Adrenal gland (tissue), 5 donors: ENCODE data around the gene MEGF11.

Experiments used
- POLR2A ChIP-seq, 2 donors: fragments of 450-650 bp; IDR thresholded peaks; one replicate each; pipeline ENCODE4 v1.6.1; 2017; ENCODE audit warnings: antibody characterized with exemption in 2 of 2, mild to moderate bottlenecking in 2 of 2, moderate library complexity in 1 of 2
- TF ChIP-seq, protein P1 (sequence below), 6 experiments: fragments of 450-650 bp in 4 of 6; fragments of 200-600 bp in 2 of 6; sonication (generic) in 1 of 6; IDR thresholded peaks; 1 replicate in 5 of 6; 2 replicates in 1 of 6; pipeline versions ENCODE4 v1.5.1 to v1.8.0; 2016 to 2021; ENCODE audit warnings: antibody characterized with exemption in 6 of 6, mild to moderate bottlenecking in 2 of 6, moderate library complexity in 1 of 6
- donor health status: DM: no; HTN: no; CAD: no.

DNA sequence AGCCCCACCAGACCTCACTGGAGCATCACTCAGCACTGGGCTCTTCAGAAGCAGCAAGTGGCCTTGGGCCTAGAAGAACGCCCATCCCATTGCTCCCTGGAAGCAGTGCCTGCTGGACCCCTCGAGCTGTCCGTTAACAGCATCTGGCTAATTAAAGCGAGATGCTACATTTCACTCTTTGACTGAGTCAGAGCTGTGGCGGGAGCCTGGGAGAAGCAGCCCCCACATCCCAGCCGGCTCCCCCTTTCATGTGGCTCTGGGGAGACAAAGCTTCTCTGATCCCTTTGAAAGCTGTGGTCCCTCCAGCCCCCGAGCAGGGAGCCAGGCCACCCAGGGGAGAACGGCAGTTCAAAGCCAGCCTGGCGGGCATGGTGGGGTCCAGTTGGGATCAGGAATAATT, 103.7 kb downstream of the MEGF11 start:
- TF ChIP-seq, protein P1, sequence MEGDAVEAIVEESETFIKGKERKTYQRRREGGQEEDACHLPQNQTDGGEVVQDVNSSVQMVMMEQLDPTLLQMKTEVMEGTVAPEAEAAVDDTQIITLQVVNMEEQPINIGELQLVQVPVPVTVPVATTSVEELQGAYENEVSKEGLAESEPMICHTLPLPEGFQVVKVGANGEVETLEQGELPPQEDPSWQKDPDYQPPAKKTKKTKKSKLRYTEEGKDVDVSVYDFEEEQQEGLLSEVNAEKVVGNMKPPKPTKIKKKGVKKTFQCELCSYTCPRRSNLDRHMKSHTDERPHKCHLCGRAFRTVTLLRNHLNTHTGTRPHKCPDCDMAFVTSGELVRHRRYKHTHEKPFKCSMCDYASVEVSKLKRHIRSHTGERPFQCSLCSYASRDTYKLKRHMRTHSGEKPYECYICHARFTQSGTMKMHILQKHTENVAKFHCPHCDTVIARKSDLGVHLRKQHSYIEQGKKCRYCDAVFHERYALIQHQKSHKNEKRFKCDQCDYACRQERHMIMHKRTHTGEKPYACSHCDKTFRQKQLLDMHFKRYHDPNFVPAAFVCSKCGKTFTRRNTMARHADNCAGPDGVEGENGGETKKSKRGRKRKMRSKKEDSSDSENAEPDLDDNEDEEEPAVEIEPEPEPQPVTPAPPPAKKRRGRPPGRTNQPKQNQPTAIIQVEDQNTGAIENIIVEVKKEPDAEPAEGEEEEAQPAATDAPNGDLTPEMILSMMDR (IDR thresholded peaks at IDR 0.05): no peak
- TF ChIP-seq POLR2A (IDR thresholded peaks at IDR 0.05): no peak
